Activated T-cell treated with anti-CD3 and anti-CD28 coated beads, Interleukin-2, amount 50 U/mL, for 4 hours (primary cell): Measurements from ENCODE around the gene RUFY2. TPM values are rescaled to one million over a fixed set of nuclear protein-coding genes. Genes with fewer than 3 reads are reported as not detected.
A peak's percentile ranks its signal among the peaks of the same experiment; 100 is the strongest.
"Not testable (repeated sequence)": the region's sequence is repeated elsewhere in the genome, so short reads cannot be mapped to it uniquely, and the experiment has no call there.

ENCODE experiments used
- ATAC-seq, 2 donors: fragments of 200-7000 bp; cut with Tn5 transposase; one replicate each; pipeline ENCODE4 v1.10.0; 2021
- DNase-seq: peaks from one replicate; pipeline ENCODE4 v3.0.0-alpha.2; 2020
- H3K27me3 Mint-ChIP-seq: one replicate; pipeline ENCODE4 v1.8.0; 2021; ENCODE audit warnings: low read depth, mixed read lengths
- H3K36me3 Mint-ChIP-seq: one replicate; pipeline ENCODE4 v1.8.0; 2022; ENCODE audit warnings: mixed read lengths; ENCODE audit not compliant: insufficient read depth
- H3K4me1 Mint-ChIP-seq: one replicate; pipeline ENCODE4 v1.8.0; 2021; ENCODE audit warnings: low read depth, mixed read lengths
- H3K4me3 Mint-ChIP-seq: one replicate; pipeline ENCODE4 v1.8.0; 2021; ENCODE audit warnings: mild to moderate bottlenecking, moderate library complexity, mixed read lengths
- H3K9me3 Mint-ChIP-seq: one replicate; pipeline ENCODE4 v1.8.0; 2021; ENCODE audit warnings: mixed read lengths
- total RNA-seq, 3 donors: library from RNA; stranded (reverse); gene quantifications; one replicate each; pipeline ENCODE4 v1.2.1, GENCODE V29; 2021

The RUFY2 gene
- 1 to 10 TPM; 4.4 to 7.1 (median 6.9) TPM for total RNA-seq

GRCh38 chr10:68406815-68407548, at the start of gene RUFY2:
TSS of gene RUFY2 (minus strand) at chr10:68407277. CDS start at chr10:68407189, 88 bp downstream.
- H3K4me1 Mint-ChIP-seq: peaks cover 15% of the 10 kb centered on the region
- H3K9me3 Mint-ChIP-seq: no peaks in the 10 kb centered on the region
- H3K27me3 Mint-ChIP-seq: no peaks in the 10 kb centered on the region
- no peaks in the 10 kb centered on the region for H3K36me3 Mint-ChIP-seq
- ATAC-seq (peak; percentile 96), DNase-seq (peak; percentile 64)
- H3K4me3 Mint-ChIP-seq: peak within 1 kb of the TSS; percentile 89

DNA sequence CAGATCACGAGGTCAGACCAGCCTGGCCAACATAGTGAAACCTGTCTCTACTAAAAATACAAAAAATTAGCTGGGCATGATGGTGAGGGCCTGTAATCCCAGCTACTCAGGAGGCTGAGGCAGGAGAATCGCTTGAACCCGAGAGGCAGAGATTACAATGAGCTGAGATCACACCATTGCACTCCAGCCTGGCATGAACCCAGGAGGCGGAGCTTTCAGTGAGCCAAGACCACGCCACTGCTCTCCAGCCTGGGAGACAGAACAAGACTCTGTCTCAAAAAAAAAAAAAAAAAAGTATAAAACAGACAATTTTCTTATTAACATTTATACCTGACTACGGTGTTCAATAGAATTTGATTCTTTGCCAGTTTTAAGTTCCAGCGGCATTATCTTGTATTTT, 42.6 kb upstream of the RUFY2 start:
- DNase-seq, H3K9me3 Mint-ChIP-seq, ATAC-seq, H3K36me3 Mint-ChIP-seq, H3K4me1 Mint-ChIP-seq, H3K27me3 Mint-ChIP-seq, H3K4me3 Mint-ChIP-seq: not testable (repeated sequence)

DNA sequence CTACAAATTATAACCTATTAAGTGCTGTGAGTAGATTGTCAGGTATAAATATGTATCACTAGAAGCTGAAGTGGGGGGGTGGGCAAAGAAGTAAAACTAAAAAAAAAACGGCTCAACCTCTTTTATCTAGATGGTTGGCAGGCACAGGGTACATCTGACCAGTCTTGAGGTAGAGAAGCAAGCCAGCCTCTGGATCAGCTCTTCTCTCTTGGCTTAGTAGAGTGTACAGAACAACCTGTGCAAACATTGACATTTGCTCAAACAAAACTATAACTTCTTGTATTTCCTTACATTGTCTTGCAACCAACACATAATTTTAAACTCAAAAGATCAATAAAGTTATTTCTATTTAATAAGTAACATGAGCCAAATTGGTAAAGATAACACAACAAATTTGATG, 39.1 kb upstream of the RUFY2 start:
- DNase-seq (no peak), ATAC-seq (no peak)
- H3K4me3 Mint-ChIP-seq: no peak overlapping the region
- peaks cover 3% of the 10 kb centered on the region for H3K36me3 Mint-ChIP-seq
- H3K4me1 Mint-ChIP-seq: no peaks in the 10 kb centered on the region
- no peaks in the 10 kb centered on the region for H3K9me3 Mint-ChIP-seq
- H3K27me3 Mint-ChIP-seq: no peaks in the 10 kb centered on the region

DNA sequence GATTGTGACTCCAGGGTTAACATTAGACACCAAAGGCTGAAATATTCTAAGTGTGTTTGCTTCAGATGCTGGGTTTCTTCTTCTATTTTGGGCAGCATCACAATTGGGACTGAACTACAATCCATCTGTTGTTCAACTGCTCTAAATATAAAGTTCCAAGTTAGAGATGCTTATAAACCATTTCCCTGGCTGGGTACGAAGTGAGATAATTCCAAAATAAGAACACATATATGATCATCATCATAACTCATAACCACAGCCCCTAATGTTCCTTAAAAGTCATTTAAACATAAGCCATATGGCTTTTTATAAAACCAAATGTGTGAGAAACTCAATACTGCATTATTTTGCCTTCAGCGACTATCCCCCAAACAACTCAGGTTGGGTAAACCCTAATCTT, 35.9 kb upstream of the RUFY2 start:
- ATAC-seq (no peak), DNase-seq (no peak)
- no peaks in the 10 kb centered on the region for H3K9me3 Mint-ChIP-seq
- no peak overlapping the region for H3K4me3 Mint-ChIP-seq
- no peaks in the 10 kb centered on the region for H3K36me3 Mint-ChIP-seq
- H3K27me3 Mint-ChIP-seq: no peaks in the 10 kb centered on the region
- H3K4me1 Mint-ChIP-seq: no peaks in the 10 kb centered on the region

DNA sequence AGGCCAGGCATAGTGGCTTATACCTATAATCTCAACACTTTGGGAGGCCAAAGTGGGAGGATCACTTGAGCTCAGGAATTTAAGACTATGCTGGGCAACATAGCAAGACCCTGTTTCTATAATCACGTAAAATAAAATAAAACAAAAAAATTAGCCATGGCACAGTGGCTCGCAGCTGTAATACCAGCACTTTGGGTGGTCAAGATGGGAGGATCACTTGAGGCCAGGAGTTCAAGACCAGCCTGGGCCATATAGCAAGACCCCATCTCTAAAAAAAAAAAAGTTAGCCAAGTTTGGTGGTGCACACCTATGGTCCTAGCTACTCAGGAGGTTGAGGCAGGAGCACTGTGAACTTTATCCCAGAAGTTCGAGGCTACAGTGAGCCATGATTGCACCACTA, 33.8 kb upstream of the RUFY2 start:
- ATAC-seq (no peak), DNase-seq (no peak)
- H3K4me1 Mint-ChIP-seq: no peaks in the 10 kb centered on the region
- no peaks in the 10 kb centered on the region for H3K9me3 Mint-ChIP-seq
- peaks cover 5% of the 10 kb centered on the region for H3K36me3 Mint-ChIP-seq
- no peak overlapping the region for H3K4me3 Mint-ChIP-seq
- H3K27me3 Mint-ChIP-seq: no peaks in the 10 kb centered on the region

DNA sequence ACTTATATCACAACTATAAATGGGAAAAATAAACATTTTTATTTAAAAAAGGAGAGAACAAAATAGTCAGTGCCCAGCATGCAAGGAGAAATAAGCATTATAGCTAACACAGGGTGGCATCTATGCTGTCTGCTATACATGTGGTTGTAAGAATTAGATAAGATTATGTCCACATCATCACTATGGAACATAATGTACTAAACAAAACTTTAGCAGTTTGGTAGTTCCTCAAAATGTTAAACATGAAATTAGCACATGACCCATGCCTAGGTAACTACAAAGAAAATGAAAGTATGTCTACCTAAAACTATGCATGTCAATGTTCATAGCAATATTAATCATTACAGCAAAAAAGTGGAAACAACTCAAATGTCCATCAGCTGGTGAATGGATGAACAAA, 28.7 kb upstream of the RUFY2 start:
- no peaks in the 10 kb centered on the region for H3K4me1 Mint-ChIP-seq
- no peak for DNase-seq
- no peak for ATAC-seq
- H3K4me3 Mint-ChIP-seq: no peak overlapping the region
- H3K9me3 Mint-ChIP-seq: no peaks in the 10 kb centered on the region
- peaks cover 5% of the 10 kb centered on the region for H3K36me3 Mint-ChIP-seq
- H3K27me3 Mint-ChIP-seq: no peaks in the 10 kb centered on the region

DNA sequence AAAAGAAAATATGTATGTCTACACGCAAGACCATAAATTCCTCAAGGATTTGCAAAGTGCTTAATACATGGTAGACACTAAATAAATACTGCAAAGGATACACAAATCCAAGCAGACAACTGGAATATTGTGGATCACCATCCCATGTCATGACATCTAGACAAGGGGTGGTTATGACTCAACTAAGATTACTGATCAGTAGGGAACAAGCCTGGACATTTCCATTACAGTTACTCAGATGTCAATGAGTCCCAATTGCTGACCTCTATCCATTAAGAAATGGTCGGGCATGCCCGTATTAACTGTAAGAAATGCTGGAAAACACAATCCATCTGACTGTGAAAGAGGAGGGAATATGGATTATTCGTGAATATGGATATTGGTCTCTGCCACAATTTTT, 27.6 kb upstream of the RUFY2 start:
- Mint-ChIP-seq H3K9me3 (no peaks in the 10 kb centered on the region), H3K36me3 (peaks cover 5% of the 10 kb centered on the region), H3K27me3 (no peaks in the 10 kb centered on the region), H3K4me3 (no peak overlapping the region), H3K4me1 (no peaks in the 10 kb centered on the region)
- ATAC-seq (no peak), DNase-seq (no peak)

- no peak for DNase-seq
- Mint-ChIP-seq H3K27me3 (no peaks in the 10 kb centered on the region), H3K4me3 (no peak overlapping the region), H3K9me3 (no peaks in the 10 kb centered on the region), H3K4me1 (peaks cover 7% of the 10 kb centered on the region), H3K36me3 (no peaks in the 10 kb centered on the region)
- no peak for ATAC-seq
These were observed 21.5 kb upstream of the RUFY2 start for GRCh38 chr10:68428396-68429104.

DNA sequence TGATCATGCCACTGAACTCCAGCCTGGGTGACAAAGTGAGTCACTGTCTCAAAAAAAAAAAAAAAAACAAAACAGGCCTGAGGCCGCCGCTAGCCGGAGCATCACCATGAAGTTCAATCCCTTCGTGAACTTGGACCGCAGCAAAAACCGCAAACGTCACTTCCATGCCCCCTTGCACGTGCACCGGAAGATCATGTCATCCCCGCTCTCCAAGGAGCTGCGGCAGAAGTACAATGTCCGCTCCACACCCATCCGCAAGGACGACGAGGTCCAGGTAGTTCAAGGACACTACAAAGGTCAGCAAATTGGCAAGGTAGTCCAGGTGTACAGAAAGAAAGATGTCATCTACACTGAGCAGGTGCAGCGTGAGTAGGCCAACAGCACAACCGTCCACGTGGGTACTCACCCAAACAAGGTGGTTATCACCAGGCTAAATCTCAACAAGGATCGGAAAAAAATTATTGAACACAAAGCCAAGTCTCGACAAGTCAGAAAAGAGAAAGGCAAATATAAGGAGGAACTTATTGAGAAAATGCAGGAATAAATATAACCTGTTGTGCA, 17.5 kb upstream of the RUFY2 start:
- no peak for DNase-seq
- ATAC-seq: no peak
- Mint-ChIP-seq H3K4me3 (no peak overlapping the region), H3K27me3 (no peaks in the 10 kb centered on the region), H3K4me1 (peaks cover 15% of the 10 kb centered on the region), H3K36me3 (peaks cover 2% of the 10 kb centered on the region), H3K9me3 (no peaks in the 10 kb centered on the region)

DNA sequence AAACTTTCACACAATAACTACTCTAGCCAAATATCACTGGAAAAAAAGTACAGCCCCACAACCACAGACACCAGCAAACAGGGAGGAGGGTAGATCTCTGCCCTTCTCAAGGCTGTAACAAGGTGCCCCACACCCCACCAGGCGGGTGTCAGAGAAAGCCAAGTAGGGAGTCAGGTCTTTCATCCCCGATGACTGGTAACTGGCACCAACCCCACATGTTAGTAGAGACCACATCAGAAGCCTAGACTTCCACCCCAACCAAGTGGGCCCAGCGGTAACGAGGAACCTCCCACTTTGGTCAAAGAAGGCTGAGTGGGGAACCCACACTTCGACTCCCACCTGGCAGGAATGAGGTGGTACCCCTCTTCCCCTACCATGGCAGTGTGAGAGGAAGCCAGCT, 16.4 kb upstream of the RUFY2 start:
- Mint-ChIP-seq H3K36me3 (peaks cover 5% of the 10 kb centered on the region), H3K9me3 (no peaks in the 10 kb centered on the region), H3K27me3 (no peaks in the 10 kb centered on the region), H3K4me1 (peaks cover 15% of the 10 kb centered on the region), H3K4me3 (no peak overlapping the region)
- peak; percentile 87 to 93 for ATAC-seq
- DNase-seq: peak; percentile 21

DNA sequence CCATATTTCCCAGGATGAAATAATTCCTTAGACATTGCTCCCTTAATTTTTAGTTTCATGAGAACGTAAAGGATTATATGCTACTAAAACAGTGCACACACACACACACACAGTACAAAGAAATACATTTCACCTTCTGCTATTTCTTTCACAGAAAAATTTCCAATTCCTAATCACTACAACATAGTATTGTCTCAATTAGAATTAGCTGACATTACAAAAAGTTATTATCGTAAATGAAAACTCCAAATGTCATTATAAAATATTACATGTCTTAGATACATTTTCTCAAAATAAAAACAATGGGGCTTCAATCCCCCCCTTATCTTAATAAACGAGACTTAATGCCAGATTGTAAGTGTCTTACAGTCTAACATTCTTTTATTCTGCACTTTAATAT, 12.3 kb upstream of the RUFY2 start:
- Mint-ChIP-seq H3K9me3 (no peaks in the 10 kb centered on the region), H3K4me3 (no peak overlapping the region), H3K36me3 (peaks cover 9% of the 10 kb centered on the region), H3K27me3 (no peaks in the 10 kb centered on the region), H3K4me1 (peaks cover 14% of the 10 kb centered on the region)
- ATAC-seq: no peak
- DNase-seq: no peak

GRCh38 chr10:68408898-68409518, 1.9 kb upstream of the RUFY2 start:
- no peak for DNase-seq
- Mint-ChIP-seq H3K36me3 (no peaks in the 10 kb centered on the region), H3K4me3 (no peak overlapping the region), H3K4me1 (peaks cover 15% of the 10 kb centered on the region), H3K9me3 (no peaks in the 10 kb centered on the region), H3K27me3 (no peaks in the 10 kb centered on the region)
- ATAC-seq: no peak

DNA sequence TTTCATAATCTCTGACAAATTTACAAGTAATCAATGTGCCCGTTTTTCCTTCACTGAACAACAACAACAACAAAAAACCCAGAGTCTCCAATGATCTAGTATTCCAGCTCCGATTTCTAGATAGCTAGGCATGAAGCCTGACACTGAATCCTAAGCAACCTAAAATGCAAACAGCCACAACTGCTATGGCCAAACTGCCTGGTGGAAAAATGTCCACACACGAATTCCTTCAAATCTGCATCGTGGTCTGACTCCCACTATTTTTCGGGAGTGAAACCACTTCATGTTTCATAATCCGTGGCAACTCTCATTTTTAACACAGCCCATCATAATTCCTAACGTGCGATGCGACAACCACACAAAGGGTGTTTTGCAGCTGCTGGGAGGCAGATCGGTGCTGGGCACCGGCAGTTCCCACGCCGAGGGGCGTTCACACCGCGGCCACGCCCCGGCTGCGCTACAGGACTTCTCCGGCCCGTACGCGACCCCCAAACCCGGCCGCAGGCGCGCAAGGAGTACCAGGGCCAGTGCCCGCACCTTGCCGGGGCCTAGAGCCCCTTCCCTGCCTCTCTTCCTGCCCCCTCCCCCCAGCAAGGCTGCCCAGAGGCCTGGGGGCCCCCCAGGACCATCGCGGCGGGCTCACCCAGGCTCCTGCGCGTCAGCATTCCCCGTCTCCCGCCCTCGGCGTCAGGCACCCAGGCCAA, 814 bp downstream of the RUFY2 start:
- ATAC-seq (peak; percentile 36 to 49), DNase-seq (no peak)
- Mint-ChIP-seq H3K27me3 (no peaks in the 10 kb centered on the region), H3K36me3 (peaks cover under 1% of the 10 kb centered on the region), H3K4me3 (peak overlapping the region; percentile 89), H3K9me3 (no peaks in the 10 kb centered on the region), H3K4me1 (peaks cover 15% of the 10 kb centered on the region)

DNA sequence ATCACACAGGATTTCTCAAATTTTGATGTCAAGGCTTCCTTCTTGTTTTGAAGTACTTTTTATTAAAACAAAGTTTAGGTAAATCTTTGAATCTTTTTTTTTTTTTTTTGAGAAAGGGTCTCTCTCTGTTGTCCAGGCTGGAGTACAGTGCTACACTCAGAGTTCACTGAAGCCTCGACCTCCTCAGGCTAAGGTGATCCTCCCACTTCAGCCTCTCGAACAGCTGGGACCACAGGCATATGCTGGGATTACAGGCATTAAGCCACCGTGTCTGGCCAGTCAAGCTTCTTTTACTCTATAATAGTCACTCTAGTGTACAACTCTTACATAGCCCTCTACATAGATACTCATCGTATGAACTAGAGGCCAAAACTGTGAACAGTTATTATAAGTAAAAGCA, 3.4 kb downstream of the RUFY2 start:
- H3K4me1 Mint-ChIP-seq: peaks cover 15% of the 10 kb centered on the region
- H3K9me3 Mint-ChIP-seq: no peaks in the 10 kb centered on the region
- peaks cover 7% of the 10 kb centered on the region for H3K36me3 Mint-ChIP-seq
- DNase-seq (no peak), ATAC-seq (no peak)
- no peak overlapping the region for H3K4me3 Mint-ChIP-seq
- H3K27me3 Mint-ChIP-seq: no peaks in the 10 kb centered on the region
